M059J (cell line): ENCODE measurements around the gene TIMP2. TPM values are rescaled to one million over a fixed set of nuclear protein-coding genes. Genes with fewer than 3 reads are reported as not detected.
A peak's percentile ranks its signal among the peaks of the same experiment; 100 is the strongest.
"Not testable (repeated sequence)": the region's sequence is repeated elsewhere in the genome, so short reads cannot be mapped to it uniquely, and the experiment has no call there.

Source experiments
- DNase-seq: peaks from one replicate; pipeline ENCODE4 v3.0.0-alpha.2; 2012; ENCODE audit warnings: low read depth
- total RNA-seq: library from RNA; depleted of rRNA; stranded (reverse); fragments of >200 nt; shearing (Covaris generic); gene quantifications from 2 replicates; pipeline ENCODE4 v1.2.3, GENCODE V29; 2014

The TIMP2 gene
- total RNA-seq, 1 experiment from 2014 or later, result 289 TPM

DNA sequence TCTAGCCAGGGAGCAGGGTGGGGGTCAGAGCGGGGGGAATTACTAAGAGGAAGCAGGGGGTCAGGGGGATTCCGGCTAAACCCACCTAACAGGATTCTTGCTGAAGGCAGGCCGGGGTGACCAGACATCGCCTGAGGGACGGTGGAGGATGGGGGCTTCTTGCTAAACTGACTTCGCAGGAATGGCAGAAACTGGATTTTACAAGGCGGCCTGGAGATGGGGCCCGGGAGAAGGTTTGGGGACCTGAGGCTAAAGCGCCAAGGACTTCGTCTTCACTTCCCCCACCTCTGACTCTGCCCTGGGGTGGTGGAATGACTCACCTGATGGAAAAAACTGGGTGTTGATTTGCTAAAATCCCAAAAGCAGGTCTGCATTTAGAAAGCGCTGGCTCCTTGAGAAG lies 31.1 kb upstream of the TIMP2 start:
- peak; percentile 71 for DNase-seq

DNA sequence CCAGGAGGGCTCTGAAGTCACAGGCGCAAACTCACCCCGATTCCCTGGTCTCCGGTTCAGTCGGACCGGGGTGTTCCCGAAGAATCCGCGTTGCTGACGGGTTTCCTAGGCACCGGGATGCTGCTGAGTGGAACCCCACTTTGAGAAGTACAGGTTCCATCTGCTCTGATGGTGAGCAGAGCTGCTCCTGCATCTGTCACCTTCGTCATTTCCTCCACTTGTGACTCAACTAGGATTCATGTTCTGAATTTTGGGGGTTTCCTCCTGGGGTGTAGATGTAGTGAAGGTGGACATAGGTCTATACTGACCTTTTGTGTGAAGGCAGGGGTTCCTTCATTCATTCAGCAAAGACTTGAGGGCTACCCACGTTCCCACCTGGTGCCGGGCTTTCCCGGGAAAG lies 29.5 kb upstream of the TIMP2 start:
- no peak for DNase-seq

- DNase-seq, result no peak
Observed at GRCh38 chr17:78953356-78954350, 28.5 kb upstream of the TIMP2 start.

GRCh38 chr17:78952706-78953105 lies 27.5 kb upstream of the TIMP2 start:
- DNase-seq, result no peak

DNA sequence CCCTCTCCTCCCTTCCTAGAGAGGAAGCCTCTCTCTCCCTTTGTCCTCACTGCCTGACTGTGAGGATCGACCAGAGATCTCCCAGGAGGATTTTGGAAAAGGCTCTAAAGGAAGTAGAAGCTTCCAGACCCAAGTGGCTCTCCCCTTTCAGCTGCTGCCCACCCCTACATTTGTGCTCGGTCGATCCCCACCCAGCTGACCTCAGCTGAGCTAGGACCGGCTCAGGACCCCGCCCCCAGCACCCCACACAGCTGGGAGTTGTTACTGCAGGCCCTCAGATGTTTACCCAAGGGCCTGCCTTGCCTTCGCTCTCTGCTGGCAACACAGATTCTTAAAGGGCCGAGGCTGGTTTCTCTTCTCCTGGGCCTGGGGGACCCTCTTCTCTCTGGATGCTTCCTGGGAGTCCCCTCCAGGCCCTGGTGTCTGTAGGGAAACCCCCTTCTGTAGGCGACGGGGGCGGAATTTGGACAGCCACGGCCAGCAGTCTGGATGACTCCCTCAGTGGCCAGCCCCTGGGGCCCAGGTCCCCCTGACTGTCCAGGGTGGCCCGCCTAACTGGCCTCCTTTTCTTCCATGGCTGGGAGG lies 26.9 kb upstream of the TIMP2 start:
- DNase-seq, result no peak

GRCh38 chr17:78950870-78951269 lies 25.7 kb upstream of the TIMP2 start:
- DNase-seq, result no peak

GRCh38 chr17:78947235-78948149 lies 22.3 kb upstream of the TIMP2 start:
- DNase-seq, result no peak

DNA sequence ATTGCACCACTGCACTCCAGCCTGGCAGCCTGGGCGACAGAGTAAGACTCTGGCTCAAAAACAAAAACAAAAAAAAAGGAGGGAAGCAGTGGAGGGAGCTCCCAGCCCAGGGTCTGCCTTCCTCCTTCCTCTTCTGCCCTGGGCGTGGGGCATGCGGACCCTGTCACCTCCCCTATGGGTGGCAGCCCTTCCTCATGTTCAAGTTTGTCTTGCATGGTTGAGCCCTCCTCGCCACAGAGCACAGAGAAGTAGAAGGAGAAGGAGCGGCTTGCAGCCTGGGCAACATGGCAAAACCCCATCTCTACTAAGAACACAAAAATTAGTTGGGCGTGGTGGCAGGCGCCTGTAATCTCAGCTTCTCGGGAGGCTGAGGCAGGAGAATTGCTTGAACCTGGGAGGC lies 21.4 kb upstream of the TIMP2 start:
- no peak for DNase-seq

DNA sequence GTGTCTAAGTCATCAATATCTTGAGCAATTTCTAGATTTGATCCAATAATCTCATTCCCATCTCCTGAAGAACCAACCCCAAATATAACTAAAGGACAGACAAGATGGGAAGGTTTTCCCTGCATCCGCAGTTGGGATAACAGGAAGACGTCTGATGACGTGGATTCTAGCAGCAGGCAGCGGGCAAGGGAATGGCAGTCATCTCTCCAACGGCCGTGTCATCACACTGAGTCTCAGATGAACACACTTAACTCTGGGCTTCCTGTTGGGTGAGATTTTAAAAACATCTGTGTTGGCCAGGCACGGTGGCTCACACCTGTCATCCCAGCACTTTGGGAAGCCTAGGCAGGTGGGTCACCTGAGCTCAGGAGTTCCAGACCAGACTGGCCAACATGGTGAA lies 20.9 kb upstream of the TIMP2 start:
- no peak for DNase-seq

GRCh38 chr17:78945455-78945854 lies 20.3 kb upstream of the TIMP2 start:
- not testable (repeated sequence) for DNase-seq

DNA sequence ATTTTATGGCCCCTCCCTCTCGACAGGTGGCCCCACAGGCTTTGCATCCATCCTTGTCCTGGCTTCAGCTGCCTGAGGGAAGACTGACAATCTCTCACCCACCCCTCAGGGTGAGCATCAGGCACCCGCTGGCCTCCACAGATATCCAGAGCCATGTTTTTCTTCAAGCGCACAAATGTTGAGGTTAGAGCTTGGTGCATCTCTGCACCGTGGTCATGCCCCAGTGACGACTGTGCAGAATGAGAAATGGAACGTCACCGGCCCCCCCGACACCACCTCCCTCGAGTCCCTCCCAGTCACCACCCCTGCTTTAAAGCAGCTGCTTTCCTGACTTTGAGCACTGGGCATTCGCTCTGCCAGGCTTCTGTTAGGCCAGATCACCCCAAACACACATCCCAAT lies 19.8 kb upstream of the TIMP2 start:
- DNase-seq, result no peak

DNA sequence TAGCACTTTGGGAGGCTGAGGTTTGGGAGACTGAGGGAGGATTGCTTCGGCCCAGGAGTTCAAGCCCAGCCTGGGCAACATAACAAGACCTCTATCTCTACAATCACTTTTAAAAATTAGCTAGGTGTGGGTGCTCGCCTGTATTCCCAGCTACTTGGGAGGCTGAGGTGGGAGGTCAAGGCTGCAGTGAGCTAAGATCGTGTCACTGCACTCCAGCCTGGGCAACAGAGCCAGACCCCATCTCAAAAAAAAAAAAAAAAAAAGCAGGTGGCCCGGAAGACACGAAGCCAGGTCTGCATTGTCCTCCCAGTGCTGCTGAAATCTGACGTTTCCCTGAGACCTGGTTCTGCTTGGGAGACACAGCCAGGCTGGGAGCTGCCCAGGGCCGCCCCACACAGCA lies 18.8 kb upstream of the TIMP2 start:
- DNase-seq, result no peak

DNA sequence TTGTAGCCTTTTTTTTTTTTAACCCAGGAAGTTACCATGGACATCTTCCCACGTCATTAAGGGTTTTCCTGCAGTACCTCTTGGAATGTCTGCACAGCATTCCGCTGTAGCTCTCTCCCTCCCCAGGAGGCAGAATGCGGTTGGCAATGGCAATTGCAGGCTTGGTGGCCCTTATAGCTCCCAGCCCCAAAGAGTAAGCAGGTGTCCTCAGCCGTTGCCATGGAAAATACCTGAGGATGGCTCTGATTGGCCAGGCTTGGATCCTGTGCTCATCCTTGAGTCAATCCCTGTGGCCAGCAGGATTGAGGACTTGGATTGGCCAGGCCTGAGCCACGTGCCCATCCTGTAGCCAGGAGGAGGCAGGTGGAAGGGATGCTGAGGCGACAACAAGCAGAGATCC lies 15.5 kb upstream of the TIMP2 start:
- DNase-seq, result peak; percentile 28

DNA sequence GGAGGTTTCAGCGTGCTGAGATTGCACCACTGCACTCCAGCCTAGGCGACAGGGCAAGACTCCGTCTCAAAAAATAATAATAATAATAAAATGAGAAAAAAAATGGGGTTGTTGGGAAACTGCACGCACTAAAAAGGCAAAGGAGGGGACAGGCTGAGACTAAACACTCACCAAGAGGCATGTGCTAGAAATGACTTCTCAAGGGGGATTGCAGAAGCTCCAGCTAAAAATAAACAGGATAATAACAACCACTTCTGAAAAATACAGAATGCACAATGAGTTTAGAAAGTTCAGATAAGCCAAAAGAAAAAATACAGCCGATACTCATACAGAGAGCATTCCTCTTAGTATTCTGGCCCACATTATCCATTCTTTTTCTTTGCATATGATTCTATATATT lies 15.1 kb upstream of the TIMP2 start:
- no peak for DNase-seq

GRCh38 chr17:78939615-78940014 lies 14.4 kb upstream of the TIMP2 start:
- peak; percentile 60 for DNase-seq

DNA sequence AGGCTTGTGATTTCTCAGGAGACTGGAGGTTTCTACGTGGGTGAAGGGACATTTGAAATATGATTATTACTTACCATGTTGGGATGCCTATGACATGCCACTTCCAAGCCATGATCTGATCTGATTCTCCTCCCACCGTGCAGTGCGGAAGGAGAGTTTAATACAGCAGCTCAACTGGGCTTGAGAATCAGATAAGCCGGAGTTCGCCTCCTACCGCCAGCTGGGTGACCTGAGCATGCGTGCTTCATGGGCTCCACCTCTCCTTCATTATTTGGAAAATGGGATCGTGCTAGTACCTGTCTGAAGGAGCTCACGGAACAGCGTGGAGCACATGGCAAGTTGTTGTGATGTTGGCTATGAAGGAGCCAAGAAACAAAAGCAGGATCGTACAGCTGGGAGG lies 12.4 kb upstream of the TIMP2 start:
- DNase-seq, result no peak

DNA sequence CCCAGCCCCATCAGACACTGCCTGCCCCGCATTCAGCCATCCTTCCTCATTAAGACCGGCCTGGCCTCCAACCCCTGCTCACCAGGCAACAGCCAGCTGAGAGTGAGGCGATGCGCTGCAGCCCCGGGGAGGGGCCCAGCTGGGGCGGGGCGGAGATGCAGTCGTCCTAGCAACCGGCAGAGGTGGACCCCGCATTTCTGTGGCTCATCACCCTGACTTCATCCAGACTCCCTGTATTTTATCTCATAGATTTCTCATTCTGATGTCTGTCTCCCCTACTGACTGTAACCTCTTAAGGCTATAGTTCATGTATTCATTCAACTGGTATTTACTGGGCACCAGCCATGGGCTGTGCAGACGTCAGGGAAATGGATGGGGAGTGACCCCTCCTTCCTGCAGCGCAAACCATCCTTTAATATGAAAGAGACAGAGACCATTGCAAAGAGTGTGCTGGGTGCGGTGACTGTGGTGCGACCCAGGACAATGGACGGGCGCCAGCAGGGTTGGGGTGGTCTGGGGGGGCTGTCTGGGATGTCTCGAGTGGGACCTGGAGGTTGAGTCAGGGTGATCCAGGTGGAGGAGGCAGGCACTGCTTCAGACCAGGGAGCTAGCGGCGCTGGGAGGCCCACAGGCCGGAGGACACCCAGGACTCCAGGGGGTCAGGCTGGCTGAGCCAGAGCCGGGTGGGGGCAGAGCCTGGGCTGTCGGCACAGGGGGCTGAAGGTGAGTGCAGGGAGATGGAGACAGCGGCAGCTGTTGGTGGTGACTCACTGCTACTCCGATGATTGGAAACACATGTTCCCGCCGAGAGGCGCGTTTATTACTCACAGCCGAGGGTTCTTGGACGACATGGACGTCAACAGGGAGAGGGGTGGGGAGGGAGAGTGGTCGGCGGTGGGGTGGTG lies 10.5 kb upstream of the TIMP2 start:
- peak; percentile 97 for DNase-seq

- peak; percentile 53 for DNase-seq
Observed at GRCh38 chr17:78934681-78935418, 9.7 kb upstream of the TIMP2 start.

- peak; percentile 97 for DNase-seq
Observed at GRCh38 chr17:78933959-78934568, 8.9 kb upstream of the TIMP2 start.
